Measurements from ENCODE around the gene PARP6.

DNA sequence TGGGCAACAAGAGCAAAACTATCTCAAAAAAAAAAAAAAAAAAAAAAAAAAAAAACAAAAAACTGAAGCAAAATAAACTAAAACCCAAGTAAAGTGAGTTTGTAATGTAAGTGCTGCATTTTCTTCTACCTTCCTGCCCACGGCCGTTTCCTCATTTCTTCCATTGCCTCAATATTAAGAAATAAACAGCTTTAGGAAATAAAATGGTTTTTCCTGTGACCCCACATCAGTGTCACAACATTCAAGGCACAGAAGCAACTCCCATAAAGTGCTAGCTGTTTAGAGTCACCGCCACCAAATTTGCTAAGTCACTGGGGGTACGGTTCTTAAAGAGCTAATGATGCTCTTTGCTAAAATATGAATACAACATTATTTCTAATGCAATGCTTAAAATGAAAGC, 44.6 kb downstream of the PARP6 start:
- TF ChIP-seq, protein P1, sequence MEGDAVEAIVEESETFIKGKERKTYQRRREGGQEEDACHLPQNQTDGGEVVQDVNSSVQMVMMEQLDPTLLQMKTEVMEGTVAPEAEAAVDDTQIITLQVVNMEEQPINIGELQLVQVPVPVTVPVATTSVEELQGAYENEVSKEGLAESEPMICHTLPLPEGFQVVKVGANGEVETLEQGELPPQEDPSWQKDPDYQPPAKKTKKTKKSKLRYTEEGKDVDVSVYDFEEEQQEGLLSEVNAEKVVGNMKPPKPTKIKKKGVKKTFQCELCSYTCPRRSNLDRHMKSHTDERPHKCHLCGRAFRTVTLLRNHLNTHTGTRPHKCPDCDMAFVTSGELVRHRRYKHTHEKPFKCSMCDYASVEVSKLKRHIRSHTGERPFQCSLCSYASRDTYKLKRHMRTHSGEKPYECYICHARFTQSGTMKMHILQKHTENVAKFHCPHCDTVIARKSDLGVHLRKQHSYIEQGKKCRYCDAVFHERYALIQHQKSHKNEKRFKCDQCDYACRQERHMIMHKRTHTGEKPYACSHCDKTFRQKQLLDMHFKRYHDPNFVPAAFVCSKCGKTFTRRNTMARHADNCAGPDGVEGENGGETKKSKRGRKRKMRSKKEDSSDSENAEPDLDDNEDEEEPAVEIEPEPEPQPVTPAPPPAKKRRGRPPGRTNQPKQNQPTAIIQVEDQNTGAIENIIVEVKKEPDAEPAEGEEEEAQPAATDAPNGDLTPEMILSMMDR (IDR thresholded peaks at IDR 0.05; ENCODE audit: low read depth, low read length): no peak
- TF ChIP-seq EZH2phosphoT487 (IDR thresholded peaks at IDR 0.05; ENCODE audit: low read depth): no peak

Measured in OCI-LY3 (cell line).